SK-N-SH (cell line): ENCODE results near the gene FDX2. TPM values are rescaled to one million over a fixed set of nuclear protein-coding genes. Genes with fewer than 3 reads are reported as not detected.

Experiments
- CTCF ChIA-PET: fragments of 300-600, 350-600 bp; formaldehyde crosslinking; extraction: SDS; loops from one replicate; lab custom pipeline; 2021; lab: Yijun Ruan, JAX
- POLR2A ChIA-PET: fragments of 350-600 bp; sonication (Branson Sonifier 250); formaldehyde crosslinking; extraction: SDS; loops from one replicate; lab custom pipeline; 2020; ENCODE audit warnings: antibody characterized with exemption, inconsistent platforms; lab: Yijun Ruan, JAX
- DNase-seq: peaks from one replicate; pipeline ENCODE4 v3.0.0; 2012
- H2AFZ ChIP-seq: fragments of 200-600 bp; sonication (generic); 2 replicates; pipeline ENCODE4 v1.8.1; 2016; ENCODE audit warnings: antibody characterized with exemption, mild to moderate bottlenecking, low read depth
- H3F3A ChIP-seq: fragments of 200-600 bp; sonication (generic); replicated peaks from 2 replicates; pipeline ENCODE3; 2016; ENCODE audit warnings: antibody characterized with exemption, mild to moderate bottlenecking; ENCODE audit not compliant: insufficient read depth
- H3K27ac ChIP-seq, 2 experiments: fragments of 200-500 bp in 1 of 2; fragments of 200-600 bp in 1 of 2; sonication (Bioruptor generic) in 1 of 2; sonication (generic), shearing (Covaris generic) in 1 of 2; 2 replicates each; pipeline versions ENCODE4 v1.5.1 to v1.6.1; 2014 to 2016; ENCODE audit warnings: low read depth in 2 of 2, inconsistent platforms in 1 of 2, low read length in 1 of 2, mild to moderate bottlenecking in 1 of 2, mixed read lengths in 1 of 2
- H3K27me3 ChIP-seq: fragments of 200-600 bp; sonication (generic), shearing (Covaris generic); 2 replicates; pipeline ENCODE4 v1.6.1; 2016; ENCODE audit warnings: mixed run types; ENCODE audit not compliant: insufficient read depth
- H3K36me3 ChIP-seq, 2 experiments: fragments of 200-500 bp in 1 of 2; fragments of 200-600 bp in 1 of 2; sonication (Bioruptor generic) in 1 of 2; sonication (generic) in 1 of 2; replicated peaks in 1 of 2; 2 replicates each; pipeline versions ENCODE3 to v1.5.1; 2014 to 2016; ENCODE audit warnings: low read length in 1 of 2, mild to moderate bottlenecking in 1 of 2; ENCODE audit not compliant: insufficient read depth in 2 of 2, control insufficient read depth in 1 of 2
- H3K4me1 ChIP-seq, 2 experiments: fragments of 200-500 bp in 1 of 2; fragments of 200-600 bp in 1 of 2; sonication (Bioruptor generic) in 1 of 2; sonication (generic), shearing (Covaris generic) in 1 of 2; 2 replicates each; pipeline versions ENCODE4 v1.5.1 to v1.6.1; 2014 to 2016; ENCODE audit warnings: low read depth in 1 of 2, low read length in 1 of 2, mixed run types in 1 of 2; ENCODE audit not compliant: insufficient read depth in 2 of 2, control insufficient read depth in 1 of 2
- H3K4me2 ChIP-seq: fragments of 200-600 bp; sonication (generic), shearing (Covaris generic); 2 replicates; pipeline ENCODE4 v1.6.1; 2017; ENCODE audit warnings: mixed run types
- H3K4me3 ChIP-seq, 2 experiments: fragments of 200-500 bp in 1 of 2; fragments of 200-600 bp in 1 of 2; sonication (Bioruptor generic) in 1 of 2; sonication (generic), shearing (Covaris generic) in 1 of 2; 2 replicates each; pipeline versions ENCODE4 v1.5.1 to v1.8.1; 2014 to 2016; ENCODE audit warnings: low read depth in 2 of 2, inconsistent platforms in 1 of 2, low read length in 1 of 2, mild to moderate bottlenecking in 1 of 2, mixed read lengths in 1 of 2, moderate library complexity in 1 of 2
- H3K79me2 ChIP-seq: fragments of 200-600 bp; sonication (generic); 2 replicates; pipeline ENCODE4 v1.8.1; 2017; ENCODE audit warnings: mild to moderate bottlenecking; ENCODE audit not compliant: insufficient read depth
- H3K9ac ChIP-seq: fragments of 200-600 bp; sonication (generic); 2 replicates; pipeline ENCODE4 v1.6.1; 2017; ENCODE audit warnings: mixed run types
- H3K9me2 ChIP-seq: fragments of 200-600 bp; sonication (generic); 2 replicates; pipeline ENCODE4 v1.6.1; 2017; ENCODE audit warnings: mixed run types
- H3K9me3 ChIP-seq: fragments of 200-600 bp; sonication (generic); 2 replicates; pipeline ENCODE4 v1.6.1; 2017; ENCODE audit warnings: mixed run types, mild to moderate bottlenecking, moderate library complexity
- H4K20me1 ChIP-seq: fragments of 200-600 bp; sonication (generic); 2 replicates; pipeline ENCODE4 v1.6.1; 2017; ENCODE audit warnings: mild to moderate bottlenecking, mixed run types; ENCODE audit not compliant: insufficient read depth
- EZH2phosphoT487 ChIP-seq: fragments of 200-600 bp; sonication (generic); IDR thresholded peaks from 2 replicates; pipeline ENCODE4 v1.6.1; 2017; ENCODE audit warnings: low read depth, mixed run types, mild to moderate bottlenecking, antibody characterized with exemption, moderate library complexity, borderline replicate concordance
- FOXJ3 ChIP-seq: sonication (generic); formaldehyde crosslinking; IDR thresholded peaks from 2 replicates; pipeline ENCODE4 v1.5.1; 2020; ENCODE audit warnings: mild to moderate bottlenecking, missing genetic modification reagents
- FOXM1 ChIP-seq: IDR thresholded peaks from 2 replicates; pipeline ENCODE4 v1.4.0; 2012; ENCODE audit warnings: low read depth, mild to moderate bottlenecking
- GATA2 ChIP-seq: sonication (generic); formaldehyde crosslinking; IDR thresholded peaks from 2 replicates; pipeline ENCODE4 v1.5.0; 2020; ENCODE audit warnings: mild to moderate bottlenecking, missing genetic modification reagents
- MEF2A ChIP-seq: IDR thresholded peaks from 2 replicates; pipeline ENCODE4 v1.4.0; 2012; ENCODE audit warnings: low read depth, borderline replicate concordance
- MXI1 ChIP-seq: IDR thresholded peaks from 2 replicates; pipeline ENCODE4 v1.6.1; 2012; ENCODE audit warnings: mild to moderate bottlenecking, low read depth, low read length, improper control_type of control experiment
- NRF1 ChIP-seq: IDR thresholded peaks from 2 replicates; pipeline ENCODE4 v1.6.1; 2012; ENCODE audit warnings: low read depth, mild to moderate bottlenecking, low read length
- POLR2AphosphoS5 ChIP-seq: IDR thresholded peaks from 2 replicates; pipeline ENCODE4 v1.6.1; 2012; ENCODE audit warnings: low read depth, low read length
- RAD21 ChIP-seq: IDR thresholded peaks from 2 replicates; pipeline ENCODE4 v1.6.1; 2012; ENCODE audit warnings: mild to moderate bottlenecking, low read length
- RCOR1 ChIP-seq: fragments of 150-350 bp; IDR thresholded peaks from 2 replicates; pipeline ENCODE4 v1.6.1; 2017; ENCODE audit warnings: antibody characterized with exemption, low read length
- RXRA ChIP-seq: IDR thresholded peaks from 2 replicates; pipeline ENCODE4 v1.4.0; 2012; ENCODE audit warnings: low read depth, mild to moderate bottlenecking, borderline replicate concordance
- SIN3A ChIP-seq: IDR thresholded peaks from 2 replicates; pipeline ENCODE4 v1.6.1; 2012; ENCODE audit warnings: low read depth, mild to moderate bottlenecking, low read length, moderate library complexity, borderline replicate concordance
- SMC3 ChIP-seq: IDR thresholded peaks from 2 replicates; pipeline ENCODE4 v1.6.1; 2012; ENCODE audit warnings: low read depth, low read length, improper control_type of control experiment
- TEAD4 ChIP-seq: IDR thresholded peaks from 2 replicates; pipeline ENCODE4 v1.4.0; 2012; ENCODE audit warnings: mild to moderate bottlenecking, borderline replicate concordance; ENCODE audit not compliant: insufficient read depth
- WGBS: methylation state at CpG from one replicate; pipeline ENCODE4 v1.1.6; 2017; ENCODE audit warnings: low lambda C conversion rate; 5-methylcytosine and 5-hydroxymethylcytosine counted together
- polyA plus RNA-seq, 3 experiments: library from polyadenylated mRNA; depleted of rRNA; stranded (reverse); fragments of >200 nt; gene quantifications; 2 replicates each; pipeline ENCODE4 v1.2.3, GENCODE V29; 2012
- TF ChIP-seq, protein P1 (sequence below): IDR thresholded peaks from 2 replicates; pipeline ENCODE4 v1.4.0; 2012; ENCODE audit warnings: low read depth, borderline replicate concordance
- TF ChIP-seq, protein P2 (sequence below): IDR thresholded peaks from 2 replicates; pipeline ENCODE4 v1.4.0; 2012; ENCODE audit warnings: low read depth
- TF ChIP-seq, protein P3 (sequence below): IDR thresholded peaks from 2 replicates; pipeline ENCODE4; 2012
- TF ChIP-seq, protein P4 (sequence below): IDR thresholded peaks from 2 replicates; pipeline ENCODE4 v1.6.1; 2012; ENCODE audit warnings: mild to moderate bottlenecking, low read depth, low read length, moderate library complexity
- TF ChIP-seq, protein P5 (sequence below): fragments of 150-350 bp; IDR thresholded peaks from 2 replicates; pipeline ENCODE4 v1.6.1; 2017; ENCODE audit warnings: antibody characterized with exemption, low read length, low read depth, borderline replicate concordance
- TF ChIP-seq, protein P6 (sequence below): fragments of 200-600 bp; sonication (generic); IDR thresholded peaks from 2 replicates; pipeline ENCODE4 v1.6.1; 2017; ENCODE audit warnings: antibody characterized with exemption, mild to moderate bottlenecking, moderate library complexity

FDX2 gene
- polyA plus RNA-seq, 1 of the 3 experiments (the other 2 are of a cell fraction), result 45.8 TPM

DNA sequence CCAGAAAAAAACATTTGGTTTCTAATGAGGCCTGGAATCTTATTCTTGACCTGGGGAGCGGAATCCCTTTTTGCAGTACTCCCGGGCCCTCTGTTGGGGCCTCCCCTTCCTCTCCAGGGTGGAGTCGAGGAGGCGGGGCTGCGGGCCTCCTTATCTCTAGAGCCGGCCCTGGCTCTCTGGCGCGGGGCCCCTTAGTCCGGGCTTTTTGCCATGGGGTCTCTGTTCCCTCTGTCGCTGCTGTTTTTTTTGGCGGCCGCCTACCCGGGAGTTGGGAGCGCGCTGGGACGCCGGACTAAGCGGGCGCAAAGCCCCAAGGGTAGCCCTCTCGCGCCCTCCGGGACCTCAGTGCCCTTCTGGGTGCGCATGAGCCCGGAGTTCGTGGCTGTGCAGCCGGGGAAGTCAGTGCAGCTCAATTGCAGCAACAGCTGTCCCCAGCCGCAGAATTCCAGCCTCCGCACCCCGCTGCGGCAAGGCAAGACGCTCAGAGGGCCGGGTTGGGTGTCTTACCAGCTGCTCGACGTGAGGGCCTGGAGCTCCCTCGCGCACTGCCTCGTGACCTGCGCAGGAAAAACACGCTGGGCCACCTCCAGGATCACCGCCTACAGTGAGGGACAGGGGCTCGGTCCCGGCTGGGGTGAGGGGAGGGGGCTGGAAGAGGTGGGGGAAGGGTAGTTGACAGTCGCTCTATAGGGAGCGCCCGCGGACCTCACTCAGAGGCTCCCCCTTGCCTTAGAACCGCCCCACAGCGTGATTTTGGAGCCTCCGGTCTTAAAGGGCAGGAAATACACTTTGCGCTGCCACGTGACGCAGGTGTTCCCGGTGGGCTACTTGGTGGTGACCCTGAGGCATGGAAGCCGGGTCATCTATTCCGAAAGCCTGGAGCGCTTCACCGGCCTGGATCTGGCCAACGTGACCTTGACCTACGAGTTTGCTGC, 28.7 kb downstream of the FDX2 start, which contains the start of gene ICAM4 (continued):
- TF ChIP-seq, protein P1, sequence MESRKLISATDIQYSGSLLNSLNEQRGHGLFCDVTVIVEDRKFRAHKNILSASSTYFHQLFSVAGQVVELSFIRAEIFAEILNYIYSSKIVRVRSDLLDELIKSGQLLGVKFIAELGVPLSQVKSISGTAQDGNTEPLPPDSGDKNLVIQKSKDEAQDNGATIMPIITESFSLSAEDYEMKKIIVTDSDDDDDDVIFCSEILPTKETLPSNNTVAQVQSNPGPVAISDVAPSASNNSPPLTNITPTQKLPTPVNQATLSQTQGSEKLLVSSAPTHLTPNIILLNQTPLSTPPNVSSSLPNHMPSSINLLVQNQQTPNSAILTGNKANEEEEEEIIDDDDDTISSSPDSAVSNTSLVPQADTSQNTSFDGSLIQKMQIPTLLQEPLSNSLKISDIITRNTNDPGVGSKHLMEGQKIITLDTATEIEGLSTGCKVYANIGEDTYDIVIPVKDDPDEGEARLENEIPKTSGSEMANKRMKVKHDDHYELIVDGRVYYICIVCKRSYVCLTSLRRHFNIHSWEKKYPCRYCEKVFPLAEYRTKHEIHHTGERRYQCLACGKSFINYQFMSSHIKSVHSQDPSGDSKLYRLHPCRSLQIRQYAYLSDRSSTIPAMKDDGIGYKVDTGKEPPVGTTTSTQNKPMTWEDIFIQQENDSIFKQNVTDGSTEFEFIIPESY, result no peak
- TF ChIP-seq RCOR1 (no peak), FOXM1 (no peak), NRF1 (no peak), TEAD4 (no peak)
- TF ChIP-seq, protein P2, sequence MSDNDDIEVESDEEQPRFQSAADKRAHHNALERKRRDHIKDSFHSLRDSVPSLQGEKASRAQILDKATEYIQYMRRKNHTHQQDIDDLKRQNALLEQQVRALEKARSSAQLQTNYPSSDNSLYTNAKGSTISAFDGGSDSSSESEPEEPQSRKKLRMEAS, result no peak

DNA sequence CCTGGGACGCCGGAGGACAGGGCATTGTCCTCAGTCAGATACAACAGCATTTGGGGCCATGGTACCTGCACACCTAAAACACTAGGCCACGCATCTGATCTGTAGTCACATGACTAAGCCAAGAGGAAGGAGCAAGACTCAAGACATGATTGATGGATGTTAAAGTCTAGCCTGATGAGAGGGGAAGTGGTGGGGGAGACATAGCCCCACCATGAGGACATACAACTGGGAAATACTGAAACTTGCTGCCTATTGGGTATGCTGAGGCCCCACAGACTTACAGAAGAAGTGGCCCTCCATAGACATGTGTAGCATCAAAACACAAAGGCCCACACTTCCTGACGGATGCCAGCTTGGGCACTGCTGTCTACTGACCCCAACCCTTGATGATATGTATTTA, 30.4 kb downstream of the FDX2 start:
- Histone ChIP-seq H3K4me1 (peaks cover 0 to 14% of the 10 kb centered on the region in 2 experiments; a peak in 1 of 4 replicates), H3K27me3 (no peaks in the 10 kb centered on the region; the same call in 1 of the 2 replicates), H3K9ac (no peak overlapping the region), H4K20me1 (no peaks in the 10 kb centered on the region), H3K27ac (no peak overlapping the region), H3K9me3 (no peaks in the 10 kb centered on the region), H3K4me3 (no peak overlapping the region), H3K79me2 (no peaks in the 10 kb centered on the region), H2AFZ (no peak overlapping the region), H3K36me3 (no peaks in the 10 kb centered on the region), H3K4me2 (no peak overlapping the region), H3F3A (peaks cover 11% of the 10 kb centered on the region), H3K9me2 (no peaks in the 10 kb centered on the region)
- ChIA-PET POLR2A (no interaction called here), CTCF (interaction anchor here (0.6 to 7.4 kb wide), 5 partner anchors 8 to 415 kb away, joined by 3 to 65 read pairs (median 4); partner anchors contain the start of gene ICAM1)
- no peak for DNase-seq
- WGBS, result 93% methylated on average over 4 of the region's 4 CpGs
- TF ChIP-seq, protein P3, sequence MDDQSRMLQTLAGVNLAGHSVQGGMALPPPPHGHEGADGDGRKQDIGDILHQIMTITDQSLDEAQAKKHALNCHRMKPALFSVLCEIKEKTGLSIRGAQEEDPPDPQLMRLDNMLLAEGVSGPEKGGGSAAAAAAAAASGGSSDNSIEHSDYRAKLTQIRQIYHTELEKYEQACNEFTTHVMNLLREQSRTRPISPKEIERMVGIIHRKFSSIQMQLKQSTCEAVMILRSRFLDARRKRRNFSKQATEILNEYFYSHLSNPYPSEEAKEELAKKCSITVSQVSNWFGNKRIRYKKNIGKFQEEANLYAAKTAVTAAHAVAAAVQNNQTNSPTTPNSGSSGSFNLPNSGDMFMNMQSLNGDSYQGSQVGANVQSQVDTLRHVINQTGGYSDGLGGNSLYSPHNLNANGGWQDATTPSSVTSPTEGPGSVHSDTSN, result no peak
- TF ChIP-seq, protein P4, sequence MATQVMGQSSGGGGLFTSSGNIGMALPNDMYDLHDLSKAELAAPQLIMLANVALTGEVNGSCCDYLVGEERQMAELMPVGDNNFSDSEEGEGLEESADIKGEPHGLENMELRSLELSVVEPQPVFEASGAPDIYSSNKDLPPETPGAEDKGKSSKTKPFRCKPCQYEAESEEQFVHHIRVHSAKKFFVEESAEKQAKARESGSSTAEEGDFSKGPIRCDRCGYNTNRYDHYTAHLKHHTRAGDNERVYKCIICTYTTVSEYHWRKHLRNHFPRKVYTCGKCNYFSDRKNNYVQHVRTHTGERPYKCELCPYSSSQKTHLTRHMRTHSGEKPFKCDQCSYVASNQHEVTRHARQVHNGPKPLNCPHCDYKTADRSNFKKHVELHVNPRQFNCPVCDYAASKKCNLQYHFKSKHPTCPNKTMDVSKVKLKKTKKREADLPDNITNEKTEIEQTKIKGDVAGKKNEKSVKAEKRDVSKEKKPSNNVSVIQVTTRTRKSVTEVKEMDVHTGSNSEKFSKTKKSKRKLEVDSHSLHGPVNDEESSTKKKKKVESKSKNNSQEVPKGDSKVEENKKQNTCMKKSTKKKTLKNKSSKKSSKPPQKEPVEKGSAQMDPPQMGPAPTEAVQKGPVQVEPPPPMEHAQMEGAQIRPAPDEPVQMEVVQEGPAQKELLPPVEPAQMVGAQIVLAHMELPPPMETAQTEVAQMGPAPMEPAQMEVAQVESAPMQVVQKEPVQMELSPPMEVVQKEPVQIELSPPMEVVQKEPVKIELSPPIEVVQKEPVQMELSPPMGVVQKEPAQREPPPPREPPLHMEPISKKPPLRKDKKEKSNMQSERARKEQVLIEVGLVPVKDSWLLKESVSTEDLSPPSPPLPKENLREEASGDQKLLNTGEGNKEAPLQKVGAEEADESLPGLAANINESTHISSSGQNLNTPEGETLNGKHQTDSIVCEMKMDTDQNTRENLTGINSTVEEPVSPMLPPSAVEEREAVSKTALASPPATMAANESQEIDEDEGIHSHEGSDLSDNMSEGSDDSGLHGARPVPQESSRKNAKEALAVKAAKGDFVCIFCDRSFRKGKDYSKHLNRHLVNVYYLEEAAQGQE, result no peak
- TF ChIP-seq POLR2AphosphoS5, result no peak
- no peak for TF ChIP-seq NRF1
- no peak for TF ChIP-seq RXRA
- no peak for TF ChIP-seq MEF2A
- no peak for TF ChIP-seq SIN3A
- TF ChIP-seq, protein P5, sequence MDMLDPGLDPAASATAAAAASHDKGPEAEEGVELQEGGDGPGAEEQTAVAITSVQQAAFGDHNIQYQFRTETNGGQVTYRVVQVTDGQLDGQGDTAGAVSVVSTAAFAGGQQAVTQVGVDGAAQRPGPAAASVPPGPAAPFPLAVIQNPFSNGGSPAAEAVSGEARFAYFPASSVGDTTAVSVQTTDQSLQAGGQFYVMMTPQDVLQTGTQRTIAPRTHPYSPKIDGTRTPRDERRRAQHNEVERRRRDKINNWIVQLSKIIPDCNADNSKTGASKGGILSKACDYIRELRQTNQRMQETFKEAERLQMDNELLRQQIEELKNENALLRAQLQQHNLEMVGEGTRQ, result no peak
- TF ChIP-seq RAD21, result no peak
- TF ChIP-seq SMC3, result no peak
- TF ChIP-seq FOXJ3 (CRISPR knock-in tag), result no peak
- TF ChIP-seq, protein P6, sequence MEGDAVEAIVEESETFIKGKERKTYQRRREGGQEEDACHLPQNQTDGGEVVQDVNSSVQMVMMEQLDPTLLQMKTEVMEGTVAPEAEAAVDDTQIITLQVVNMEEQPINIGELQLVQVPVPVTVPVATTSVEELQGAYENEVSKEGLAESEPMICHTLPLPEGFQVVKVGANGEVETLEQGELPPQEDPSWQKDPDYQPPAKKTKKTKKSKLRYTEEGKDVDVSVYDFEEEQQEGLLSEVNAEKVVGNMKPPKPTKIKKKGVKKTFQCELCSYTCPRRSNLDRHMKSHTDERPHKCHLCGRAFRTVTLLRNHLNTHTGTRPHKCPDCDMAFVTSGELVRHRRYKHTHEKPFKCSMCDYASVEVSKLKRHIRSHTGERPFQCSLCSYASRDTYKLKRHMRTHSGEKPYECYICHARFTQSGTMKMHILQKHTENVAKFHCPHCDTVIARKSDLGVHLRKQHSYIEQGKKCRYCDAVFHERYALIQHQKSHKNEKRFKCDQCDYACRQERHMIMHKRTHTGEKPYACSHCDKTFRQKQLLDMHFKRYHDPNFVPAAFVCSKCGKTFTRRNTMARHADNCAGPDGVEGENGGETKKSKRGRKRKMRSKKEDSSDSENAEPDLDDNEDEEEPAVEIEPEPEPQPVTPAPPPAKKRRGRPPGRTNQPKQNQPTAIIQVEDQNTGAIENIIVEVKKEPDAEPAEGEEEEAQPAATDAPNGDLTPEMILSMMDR, result no peak
- TF ChIP-seq, protein P2, result no peak
- TF ChIP-seq EZH2phosphoT487, result no peak
- TF ChIP-seq GATA2 (CRISPR knock-in tag), result no peak
- TF ChIP-seq MXI1, result no peak
